Measurements from ENCODE around the gene PGA4.

PGA4 gene

DNA sequence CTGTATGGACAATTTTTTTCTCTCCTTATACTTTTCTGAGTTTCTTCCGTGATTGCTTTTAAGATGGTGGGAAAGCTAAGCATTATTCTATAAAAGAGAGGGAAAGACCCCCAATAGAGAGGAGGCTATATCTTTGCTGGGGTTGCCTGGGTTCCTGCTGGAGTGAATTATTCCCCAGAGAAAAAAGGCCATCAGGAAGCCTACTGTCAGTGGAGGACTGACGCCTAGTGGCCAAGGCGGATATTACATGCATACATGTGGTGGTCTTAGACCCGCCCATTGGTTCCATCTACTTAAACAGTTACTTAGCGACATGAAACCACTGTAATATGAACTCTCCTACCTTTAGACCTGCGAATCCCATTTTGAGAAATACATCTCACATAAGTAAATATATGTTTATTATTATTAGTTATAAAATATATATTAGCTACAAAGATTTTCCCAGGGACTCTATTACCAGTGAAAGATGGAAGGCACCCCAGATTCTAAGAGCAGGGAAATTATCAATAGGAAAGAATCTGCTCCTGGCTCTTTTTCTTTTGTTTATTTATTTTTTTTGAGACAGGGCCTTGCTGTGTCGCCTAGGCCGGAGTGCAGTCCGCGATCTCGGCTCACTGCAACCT is 34.5 kb upstream of the PGA4 start:
- CTCF ChIA-PET: interaction anchor here (0.6 to 3.8 kb wide), 40 partner anchors 9 to 558 kb away, joined by 3 to 31 read pairs (median 4); partner anchors contain the start of gene CCDC86
- no peaks in the 10 kb centered on the region for H3K4me1 ChIP-seq (ENCODE audit: control insufficient read depth, insufficient read depth, low read length)
- no peaks in the 10 kb centered on the region for H3K9me3 ChIP-seq (ENCODE audit: control insufficient read depth, insufficient read depth, low read depth, low read length)
- no peak overlapping the region for H3K27ac ChIP-seq (ENCODE audit: extremely low read depth, low read depth, low read length)
- no peak for TF ChIP-seq ZBTB21 (tag by site-specific recombination; IDR thresholded peaks at IDR 0.05)
- peak; percentile 85 for TF ChIP-seq ZNF654 (tag by site-specific recombination; IDR thresholded peaks at IDR 0.05; ENCODE audit: low read depth)
- TF ChIP-seq MYNN (tag by site-specific recombination; IDR thresholded peaks at IDR 0.05; ENCODE audit: borderline replicate concordance): no peak
- TF ChIP-seq ZNF776 (tag by site-specific recombination; IDR thresholded peaks at IDR 0.05; ENCODE audit: borderline replicate concordance): no peak
- TF ChIP-seq SP2 (tag by site-specific recombination; IDR thresholded peaks at IDR 0.05): no peak
- TF ChIP-seq, protein P1, sequence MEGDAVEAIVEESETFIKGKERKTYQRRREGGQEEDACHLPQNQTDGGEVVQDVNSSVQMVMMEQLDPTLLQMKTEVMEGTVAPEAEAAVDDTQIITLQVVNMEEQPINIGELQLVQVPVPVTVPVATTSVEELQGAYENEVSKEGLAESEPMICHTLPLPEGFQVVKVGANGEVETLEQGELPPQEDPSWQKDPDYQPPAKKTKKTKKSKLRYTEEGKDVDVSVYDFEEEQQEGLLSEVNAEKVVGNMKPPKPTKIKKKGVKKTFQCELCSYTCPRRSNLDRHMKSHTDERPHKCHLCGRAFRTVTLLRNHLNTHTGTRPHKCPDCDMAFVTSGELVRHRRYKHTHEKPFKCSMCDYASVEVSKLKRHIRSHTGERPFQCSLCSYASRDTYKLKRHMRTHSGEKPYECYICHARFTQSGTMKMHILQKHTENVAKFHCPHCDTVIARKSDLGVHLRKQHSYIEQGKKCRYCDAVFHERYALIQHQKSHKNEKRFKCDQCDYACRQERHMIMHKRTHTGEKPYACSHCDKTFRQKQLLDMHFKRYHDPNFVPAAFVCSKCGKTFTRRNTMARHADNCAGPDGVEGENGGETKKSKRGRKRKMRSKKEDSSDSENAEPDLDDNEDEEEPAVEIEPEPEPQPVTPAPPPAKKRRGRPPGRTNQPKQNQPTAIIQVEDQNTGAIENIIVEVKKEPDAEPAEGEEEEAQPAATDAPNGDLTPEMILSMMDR (tag by site-specific recombination; IDR thresholded peaks at IDR 0.05): peak; percentile 32; the same call in 1 of the 2 replicates
- 0 out of 2 replicates have a peak, but pooled peaks have one; percentile 47 for TF ChIP-seq ZNF660 (tag by site-specific recombination; IDR thresholded peaks at IDR 0.05)
- TF ChIP-seq, protein P2, sequence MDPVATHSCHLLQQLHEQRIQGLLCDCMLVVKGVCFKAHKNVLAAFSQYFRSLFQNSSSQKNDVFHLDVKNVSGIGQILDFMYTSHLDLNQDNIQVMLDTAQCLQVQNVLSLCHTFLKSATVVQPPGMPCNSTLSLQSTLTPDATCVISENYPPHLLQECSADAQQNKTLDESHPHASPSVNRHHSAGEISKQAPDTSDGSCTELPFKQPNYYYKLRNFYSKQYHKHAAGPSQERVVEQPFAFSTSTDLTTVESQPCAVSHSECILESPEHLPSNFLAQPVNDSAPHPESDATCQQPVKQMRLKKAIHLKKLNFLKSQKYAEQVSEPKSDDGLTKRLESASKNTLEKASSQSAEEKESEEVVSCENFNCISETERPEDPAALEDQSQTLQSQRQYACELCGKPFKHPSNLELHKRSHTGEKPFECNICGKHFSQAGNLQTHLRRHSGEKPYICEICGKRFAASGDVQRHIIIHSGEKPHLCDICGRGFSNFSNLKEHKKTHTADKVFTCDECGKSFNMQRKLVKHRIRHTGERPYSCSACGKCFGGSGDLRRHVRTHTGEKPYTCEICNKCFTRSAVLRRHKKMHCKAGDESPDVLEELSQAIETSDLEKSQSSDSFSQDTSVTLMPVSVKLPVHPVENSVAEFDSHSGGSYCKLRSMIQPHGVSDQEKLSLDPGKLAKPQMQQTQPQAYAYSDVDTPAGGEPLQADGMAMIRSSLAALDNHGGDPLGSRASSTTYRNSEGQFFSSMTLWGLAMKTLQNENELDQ (tag by site-specific recombination; IDR thresholded peaks at IDR 0.05; ENCODE audit: low read depth): no peak
- TF ChIP-seq SETDB1 (IDR thresholded peaks at IDR 0.05; ENCODE audit: insufficient read length, low read length): no peak
- H3K4me3 ChIP-seq (ENCODE audit: low read depth, low read length): no peak overlapping the region
- H3K36me3 ChIP-seq (ENCODE audit: control insufficient read depth in 2 of 2, insufficient read depth in 1 of 2, low read length in 2 of 2): no peaks in the 10 kb centered on the region
- POLR2A ChIA-PET: interaction anchor here (0.5 kb wide), 1 partner anchor 236 kb away, joined by 4 read pairs; no protein-coding TSS in a partner anchor

DNA sequence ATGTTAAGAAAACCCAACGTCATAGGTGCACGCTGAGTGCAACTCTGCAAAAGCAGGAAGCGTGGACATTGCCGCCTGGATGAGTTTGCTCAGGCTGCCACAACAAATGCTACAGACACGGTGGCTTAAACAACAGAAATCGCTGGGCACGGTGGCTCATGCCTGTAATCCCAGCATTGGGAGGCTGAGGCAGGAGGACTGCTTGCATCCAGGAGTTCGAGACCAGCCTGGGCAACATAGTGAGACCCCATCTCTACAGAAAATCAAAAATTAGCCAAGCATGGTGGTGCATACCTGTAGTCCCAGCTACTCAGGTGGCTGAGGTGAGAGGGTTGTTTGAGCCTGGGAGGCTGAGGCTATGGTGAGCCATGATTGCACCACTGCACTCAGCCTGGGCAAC is 32.2 kb upstream of the PGA4 start:
- POLR2A ChIA-PET: no interaction called here
- Histone ChIP-seq H3K4me3 (ENCODE audit: low read depth, low read length) (no peak overlapping the region), H3K27ac (ENCODE audit: extremely low read depth, low read depth, low read length) (no peak overlapping the region), H3K9me3 (ENCODE audit: control insufficient read depth, insufficient read depth, low read depth, low read length) (no peaks in the 10 kb centered on the region), H3K4me1 (ENCODE audit: control insufficient read depth, insufficient read depth, low read length) (no peaks in the 10 kb centered on the region), H3K36me3 (ENCODE audit: control insufficient read depth in 2 of 2, insufficient read depth in 1 of 2, low read length in 2 of 2) (no peaks in the 10 kb centered on the region)
- TF ChIP-seq EGR2 (tag by site-specific recombination; IDR thresholded peaks at IDR 0.05; ENCODE audit: low read depth) (no peak), ZNF121 (tag by site-specific recombination; IDR thresholded peaks at IDR 0.05) (peak; percentile 34; the same call in 1 of the 2 replicates)
- CTCF ChIA-PET: interaction anchor here (0.6 to 3.8 kb wide), 8 partner anchors 15 to 439 kb away, joined by 3 to 27 read pairs (median 4); partner anchors contain the start of gene CD5

- H3K9me3 ChIP-seq (ENCODE audit: control insufficient read depth, insufficient read depth, low read depth, low read length): no peaks in the 10 kb centered on the region
- POLR2A ChIA-PET: no interaction called here
- no peaks in the 10 kb centered on the region for H3K36me3 ChIP-seq (ENCODE audit: control insufficient read depth in 2 of 2, insufficient read depth in 1 of 2, low read length in 2 of 2)
- CTCF ChIA-PET: interaction anchor here (0.7 kb wide), 1 partner anchor 486 kb away, joined by 6 read pairs; no protein-coding TSS in a partner anchor
- no peak overlapping the region for H3K27ac ChIP-seq (ENCODE audit: extremely low read depth, low read depth, low read length)
- H3K4me1 ChIP-seq (ENCODE audit: control insufficient read depth, insufficient read depth, low read length): no peaks in the 10 kb centered on the region
- H3K4me3 ChIP-seq (ENCODE audit: low read depth, low read length): no peak overlapping the region
- TF ChIP-seq GFI1B (tag by site-specific recombination; IDR thresholded peaks at IDR 0.05): no peak
- TF ChIP-seq, protein P3, sequence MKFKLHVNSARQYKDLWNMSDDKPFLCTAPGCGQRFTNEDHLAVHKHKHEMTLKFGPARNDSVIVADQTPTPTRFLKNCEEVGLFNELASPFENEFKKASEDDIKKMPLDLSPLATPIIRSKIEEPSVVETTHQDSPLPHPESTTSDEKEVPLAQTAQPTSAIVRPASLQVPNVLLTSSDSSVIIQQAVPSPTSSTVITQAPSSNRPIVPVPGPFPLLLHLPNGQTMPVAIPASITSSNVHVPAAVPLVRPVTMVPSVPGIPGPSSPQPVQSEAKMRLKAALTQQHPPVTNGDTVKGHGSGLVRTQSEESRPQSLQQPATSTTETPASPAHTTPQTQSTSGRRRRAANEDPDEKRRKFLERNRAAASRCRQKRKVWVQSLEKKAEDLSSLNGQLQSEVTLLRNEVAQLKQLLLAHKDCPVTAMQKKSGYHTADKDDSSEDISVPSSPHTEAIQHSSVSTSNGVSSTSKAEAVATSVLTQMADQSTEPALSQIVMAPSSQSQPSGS (tag by site-specific recombination; IDR thresholded peaks at IDR 0.05; ENCODE audit: low read depth): no peak
- no peak for TF ChIP-seq ZFHX2 (tag by site-specific recombination; conservative IDR thresholded peaks at IDR 0.05)
- TF ChIP-seq GLIS2 (tag by site-specific recombination; IDR thresholded peaks at IDR 0.05): no peak
- TF ChIP-seq ZSCAN5A (tag by site-specific recombination; IDR thresholded peaks at IDR 0.05): no peak
- no peak for TF ChIP-seq ZNF140 (tag by site-specific recombination; IDR thresholded peaks at IDR 0.05)
- TF ChIP-seq INSM2 (tag by site-specific recombination; IDR thresholded peaks at IDR 0.05): no peak
- no peak for TF ChIP-seq ZNF792 (tag by site-specific recombination; IDR thresholded peaks at IDR 0.05)
- TF ChIP-seq ZSCAN18 (tag by site-specific recombination; IDR thresholded peaks at IDR 0.05): no peak
These were observed 28.6 kb upstream of the PGA4 start for GRCh38 chr11:61193596-61193995.
